AG09319 (cell line): ENCODE measurements around the gene UBE2D2.
A peak's percentile ranks its signal among the peaks of the same experiment; 100 is the strongest.

ENCODE experiments used
- DNase-seq: peaks from one replicate; pipeline ENCODE4 v3.0.0-alpha.2; 2010; ENCODE audit warnings: low read depth; ENCODE audit errors: extremely low read depth
- CTCF ChIP-seq: IDR thresholded peaks from 2 replicates; pipeline ENCODE4 v1.5.1; 2011; ENCODE audit warnings: low read depth, mild to moderate bottlenecking, inconsistent platforms, low read length, moderate library complexity

The UBE2D2 gene

GRCh38 chr5:139633295-139634027 is 72.3 kb downstream of the UBE2D2 start:
- peak; percentile 99 for TF ChIP-seq CTCF
- DNase-seq = no peak

- DNase-seq = no peak
- no peak for TF ChIP-seq CTCF
Observed at GRCh38 chr5:139634028-139634325, 72.8 kb downstream of the UBE2D2 start.

- no peak for TF ChIP-seq CTCF
- no peak for DNase-seq
Observed at GRCh38 chr5:139634541-139634940, 73.4 kb downstream of the UBE2D2 start.

GRCh38 chr5:139635191-139635590 is 74.1 kb downstream of the UBE2D2 start:
- TF ChIP-seq CTCF = no peak
- DNase-seq = no peak

- peak; percentile 93 for DNase-seq
Observed at GRCh38 chr5:139635606-139636206, 74.6 kb downstream of the UBE2D2 start.

GRCh38 chr5:139636207-139636792 is 75.2 kb downstream of the UBE2D2 start:
- DNase-seq = no peak
- no peak for TF ChIP-seq CTCF

More at GRCh38 chr5:139635606-139636206, 74.6 kb downstream of the UBE2D2 start:
- peak; percentile 76 for TF ChIP-seq CTCF

- no peak for TF ChIP-seq CTCF
- no peak for DNase-seq
Observed at GRCh38 chr5:139636975-139637408, 75.9 kb downstream of the UBE2D2 start.
